NK-92 treated with Interleukin-12 subunit alpha and Interleukin-12 subunit beta, amount 100 ng/mL, for 24 hours (cell line): Measurements from ENCODE around the gene HMX1.

ENCODE experiments used
- DNase-seq: peaks from one replicate; lab custom pipeline; 2025; lab: John Stamatoyannopoulos, UW

The HMX1 gene

GRCh38 chr4:8892556-8893226, 21.1 kb upstream of the HMX1 start:
- no peak for DNase-seq

- DNase-seq = no peak
These were observed 20.3 kb upstream of the HMX1 start for GRCh38 chr4:8891646-8892555.

DNA sequence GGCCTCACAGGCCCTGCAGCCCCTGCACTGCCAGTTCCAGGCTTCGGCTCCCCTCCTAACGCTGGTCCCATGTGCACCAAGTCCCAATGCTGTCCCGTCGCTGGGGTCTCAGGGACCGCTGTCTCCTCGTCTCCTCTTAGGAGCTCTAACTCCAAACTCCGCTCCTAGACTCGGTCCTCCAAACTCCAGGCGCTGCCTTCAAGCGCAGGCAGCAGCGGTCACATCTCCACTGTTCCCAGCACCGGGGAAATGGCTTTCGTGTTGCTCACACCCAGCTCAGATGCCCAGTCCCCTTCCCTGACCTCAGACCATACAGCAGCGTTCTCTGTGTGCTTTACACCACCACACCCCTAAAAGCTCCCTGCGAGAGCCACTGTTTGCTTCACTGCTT, 19.6 kb upstream of the HMX1 start:
- DNase-seq = no peak

DNA sequence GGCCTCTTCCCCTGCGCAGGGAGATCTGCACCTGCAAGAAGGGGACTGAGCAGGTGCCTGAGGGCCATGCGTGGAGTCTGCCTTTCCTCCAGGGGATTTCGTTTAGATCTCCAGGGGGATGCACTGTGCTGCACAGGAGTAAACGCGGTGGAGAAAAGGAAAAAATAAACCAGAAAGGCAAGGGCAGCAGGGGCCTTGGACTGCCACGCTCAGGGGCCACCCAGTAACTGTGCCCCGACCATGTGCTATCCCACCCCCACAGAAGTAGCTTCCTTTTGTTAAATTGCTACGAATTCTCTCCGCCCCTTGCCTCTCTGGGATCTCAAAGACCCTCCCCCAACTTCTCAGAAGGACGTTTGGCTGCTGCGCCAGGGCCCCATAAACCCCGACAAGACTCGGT, 17.2 kb upstream of the HMX1 start:
- no peak for DNase-seq

GRCh38 chr4:8886612-8887406, 15.2 kb upstream of the HMX1 start:
- DNase-seq = no peak

DNA sequence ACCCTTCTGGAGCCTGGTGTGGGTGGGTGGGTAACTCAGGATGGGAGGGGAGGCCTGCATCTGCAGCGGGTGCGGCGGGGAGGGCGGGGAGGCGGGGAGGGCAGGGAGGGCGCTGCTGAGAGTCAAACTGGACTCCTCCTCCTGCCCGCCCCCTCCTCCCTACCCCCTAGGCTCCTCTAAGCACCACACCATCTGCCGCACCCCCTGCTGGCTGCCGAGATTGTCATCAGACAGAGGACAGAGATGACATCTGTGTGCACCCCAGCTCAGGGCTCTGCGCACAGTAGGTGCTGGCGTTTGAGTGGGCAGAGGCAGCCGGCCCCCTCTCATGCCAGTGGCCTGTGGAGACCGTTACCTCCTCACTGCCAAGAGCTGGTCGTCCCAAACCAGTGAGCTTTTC, 10.6 kb upstream of the HMX1 start:
- no peak for DNase-seq

- DNase-seq = no peak
These were observed 9.2 kb upstream of the HMX1 start for GRCh38 chr4:8880851-8881250.

- no peak for DNase-seq
These were observed 7.9 kb upstream of the HMX1 start for GRCh38 chr4:8879574-8879973.

GRCh38 chr4:8878421-8878820, 6.8 kb upstream of the HMX1 start:
- DNase-seq = no peak

GRCh38 chr4:8877780-8878040, 6.1 kb upstream of the HMX1 start:
- no peak for DNase-seq

GRCh38 chr4:8876982-8877779, 5.5 kb upstream of the HMX1 start:
- no peak for DNase-seq

DNA sequence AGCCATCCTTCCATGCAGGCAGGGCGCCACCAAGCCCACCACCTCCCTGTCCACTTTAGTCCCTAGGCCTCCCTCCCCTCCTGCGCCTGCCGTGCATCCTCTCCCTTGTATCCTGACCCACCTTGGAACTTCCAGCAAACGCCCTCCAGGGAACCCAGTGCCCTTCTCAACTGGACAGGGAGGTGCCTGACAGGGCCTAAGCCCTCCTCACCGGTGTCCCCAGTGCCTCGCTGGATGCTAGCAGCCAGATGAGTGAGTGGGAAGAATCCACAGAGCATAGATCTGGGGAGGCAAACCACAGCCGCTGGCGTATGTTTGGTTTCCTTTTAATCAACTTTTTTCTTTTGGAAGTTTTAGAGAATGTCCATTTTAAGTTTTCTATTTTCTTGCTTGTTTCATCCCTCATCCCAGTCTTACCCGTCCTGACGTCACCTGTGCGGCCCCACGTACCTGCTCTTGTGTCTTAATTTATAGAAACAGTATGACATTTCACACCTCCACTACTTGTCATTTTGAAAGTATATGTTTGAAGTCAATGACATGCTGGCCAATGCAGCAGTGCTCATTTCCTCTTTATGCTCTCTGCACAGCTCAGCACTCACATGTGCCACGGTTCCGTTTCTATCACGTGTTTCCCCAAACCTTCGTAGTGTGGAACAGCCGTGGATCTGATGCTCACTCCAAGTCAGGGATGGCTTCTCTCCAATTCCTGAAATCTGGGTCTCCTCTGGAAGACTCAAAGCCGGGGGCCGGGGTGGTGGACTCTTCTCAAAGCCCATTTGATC, 3.4 kb upstream of the HMX1 start:
- no peak for DNase-seq

DNA sequence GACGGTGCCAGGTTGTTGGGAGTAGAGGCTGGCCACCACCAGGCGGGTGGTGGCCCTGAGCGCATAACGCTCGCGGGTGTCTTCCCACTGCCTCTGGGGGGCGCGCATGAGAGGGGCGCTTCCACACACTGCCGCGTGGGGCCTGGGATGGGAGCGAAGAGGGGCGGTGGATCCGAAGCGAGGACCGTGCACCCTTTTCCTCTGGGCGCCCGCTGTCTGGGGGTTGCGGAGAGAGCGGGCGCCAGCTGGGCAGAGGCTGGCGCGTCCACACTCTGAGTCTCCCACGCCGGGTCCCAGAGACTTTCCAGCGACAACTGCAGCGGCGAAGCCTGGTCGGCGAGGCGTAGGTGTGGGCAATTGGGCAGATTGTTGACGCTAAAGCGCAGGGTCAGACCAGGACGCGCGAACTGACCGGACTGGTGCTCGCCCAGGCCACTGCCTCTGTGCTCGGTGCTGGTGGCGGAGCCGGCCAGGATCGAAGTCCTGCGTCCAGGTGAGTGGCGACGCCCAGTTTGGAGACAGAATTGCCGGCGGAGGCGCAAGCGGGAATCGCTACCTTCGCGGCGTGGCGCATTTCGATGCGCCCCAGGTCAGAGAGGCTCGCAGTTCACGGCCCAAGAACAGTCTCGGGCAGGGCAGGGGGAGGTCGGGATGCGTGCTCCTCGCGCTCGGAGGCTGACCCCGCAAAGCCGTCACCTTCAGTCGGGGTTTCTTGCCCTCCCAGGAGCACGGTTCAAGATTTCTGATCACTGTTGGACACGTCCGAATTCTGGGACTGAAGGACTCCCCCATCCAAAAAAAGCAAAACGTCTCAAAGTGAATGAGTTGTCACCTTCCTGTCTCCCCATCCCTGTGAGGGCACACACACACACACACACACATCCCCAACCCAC, 2.6 kb upstream of the HMX1 start:
- no peak for DNase-seq

DNA sequence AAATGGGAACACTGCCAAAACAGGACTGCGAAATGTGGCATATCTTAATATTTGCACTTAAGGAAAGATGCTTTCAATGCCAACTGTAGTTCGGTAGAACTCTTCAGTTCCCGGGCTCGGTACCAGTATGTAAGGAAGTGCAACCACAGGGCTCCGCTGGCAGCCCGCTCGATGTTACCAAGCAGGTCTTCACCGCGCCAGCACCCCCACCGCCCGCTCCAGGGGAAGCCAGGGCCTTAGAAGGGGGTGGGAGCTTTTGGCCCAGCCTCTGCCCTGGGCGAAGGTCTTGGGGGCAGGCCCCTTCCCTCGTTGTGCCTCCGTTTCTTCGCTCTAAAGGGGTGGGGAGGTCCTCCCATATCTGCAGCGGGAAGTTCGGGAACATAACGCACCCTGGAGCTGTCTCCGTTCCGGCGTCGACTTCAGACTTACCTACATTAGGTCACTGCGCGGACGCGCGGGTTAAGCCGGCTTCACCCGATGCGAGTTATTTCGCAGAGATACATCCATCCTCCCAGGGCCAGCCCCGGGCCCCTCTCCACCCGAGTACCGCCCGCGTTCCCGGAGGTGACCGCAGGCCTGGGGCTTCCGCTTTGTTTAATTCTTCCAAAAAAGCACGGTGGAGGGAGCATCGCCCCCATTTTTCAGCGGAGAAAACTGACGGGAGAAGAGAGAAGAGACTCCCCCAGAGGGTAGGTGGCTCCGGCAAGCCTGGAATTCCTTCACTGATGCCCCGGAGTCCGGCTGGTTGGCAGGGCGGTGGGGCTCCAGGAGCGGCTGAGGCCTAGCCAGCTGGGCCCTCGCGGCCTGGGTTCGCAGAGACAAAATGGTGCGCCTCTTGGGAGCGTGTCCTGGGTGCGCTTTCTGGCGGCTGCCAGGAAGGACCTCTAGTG, 1.0 kb upstream of the HMX1 start:
- DNase-seq = no peak

- DNase-seq = no peak
These were observed 807 bp downstream of the HMX1 start for GRCh38 chr4:8870647-8871416.

DNA sequence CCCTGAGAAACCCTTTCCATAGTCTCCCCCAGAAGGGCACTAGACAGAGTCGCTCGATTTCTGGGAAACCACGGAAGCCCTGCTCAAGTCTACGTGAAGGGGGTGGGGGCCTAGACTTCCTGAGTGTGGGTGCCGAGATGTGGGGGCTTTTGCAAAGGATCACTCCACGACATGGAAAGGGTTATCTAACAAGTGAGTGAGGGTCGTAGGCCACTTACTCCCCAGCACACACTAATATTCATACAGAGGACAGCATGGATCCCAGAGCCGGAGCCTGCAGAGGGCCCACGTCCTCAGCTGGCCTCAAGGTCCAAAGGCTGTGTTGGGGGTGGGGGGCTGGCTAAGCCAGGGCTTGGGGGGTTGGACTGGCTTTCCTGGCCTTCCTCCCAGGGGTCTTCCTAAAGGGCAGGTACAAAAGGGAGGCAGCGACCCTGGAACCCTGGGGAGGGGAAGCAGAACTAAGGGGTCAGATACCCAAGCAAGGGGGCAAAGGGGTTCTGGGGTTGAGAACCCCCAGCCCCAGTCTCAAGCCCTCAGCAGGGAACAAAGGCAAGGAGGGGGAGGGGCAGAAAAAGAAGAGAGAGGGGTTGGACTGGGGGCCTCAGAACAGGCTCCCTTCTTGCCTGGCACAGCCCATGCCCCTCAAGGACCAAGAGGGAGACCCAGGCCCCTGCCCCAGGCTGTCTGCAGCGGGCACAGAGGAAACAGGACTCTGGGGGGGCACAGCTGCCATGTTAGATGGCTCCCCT, 1.6 kb downstream of the HMX1 start:
- no peak for DNase-seq

- DNase-seq = no peak
These were observed 2.4 kb downstream of the HMX1 start for GRCh38 chr4:8869002-8869897.
